GM12878 (cell line): ENCODE data around the gene RASSF8.

Experiments
- JUND ChIP-seq: IDR thresholded peaks from 2 replicates; pipeline ENCODE4 v1.6.1; 2012; ENCODE audit warnings: low read depth, mild to moderate bottlenecking, low read length, improper control_type of control experiment, moderate library complexity
- RBBP5 ChIP-seq: fragments of 200-600 bp; sonication (generic); conservative IDR thresholded peaks from 2 replicates; pipeline ENCODE4 v1.6.1; 2016
- TF ChIP-seq, protein P1 (sequence below), 3 experiments: IDR thresholded peaks in 2 of 3; conservative IDR thresholded peaks in 1 of 3; 2 replicates each; pipeline ENCODE4 v1.5.1; 2011; ENCODE audit warnings: low read depth in 3 of 3, low read length in 3 of 3, mild to moderate bottlenecking in 3 of 3, control low read depth in 2 of 3, moderate library complexity in 2 of 3, inconsistent platforms in 1 of 3, mixed read lengths in 1 of 3; ENCODE audit not compliant: control insufficient read depth in 2 of 3, insufficient read depth in 1 of 3; ENCODE audit errors: extremely low read depth in 1 of 3

DNA sequence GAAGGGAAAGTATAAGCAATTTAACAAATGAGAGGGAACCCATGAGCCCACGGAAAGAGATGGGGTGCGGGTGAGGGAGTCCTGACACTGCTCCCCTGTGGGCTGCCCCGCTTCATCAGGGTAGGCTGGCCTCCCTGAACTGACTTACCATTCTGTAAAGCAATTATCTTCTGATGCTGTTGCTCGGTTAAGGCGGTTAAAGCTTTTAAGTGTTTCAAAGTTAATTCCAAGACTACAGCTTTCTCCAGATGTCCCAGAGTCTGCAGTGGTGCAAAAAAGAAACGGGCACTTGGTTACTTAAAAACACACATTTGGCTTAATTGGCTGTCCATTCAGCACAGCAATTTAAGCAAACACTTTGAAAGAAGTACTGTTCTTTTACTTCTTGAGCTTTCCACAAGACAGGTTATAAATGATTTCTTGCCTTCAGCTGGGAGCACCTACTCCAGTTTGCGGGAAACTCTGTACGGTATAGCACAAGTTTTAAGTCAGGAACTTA is 165.0 kb downstream of the RASSF8 start:
- TF ChIP-seq RBBP5: no peak
- TF ChIP-seq JUND: no peak
- TF ChIP-seq, protein P1, sequence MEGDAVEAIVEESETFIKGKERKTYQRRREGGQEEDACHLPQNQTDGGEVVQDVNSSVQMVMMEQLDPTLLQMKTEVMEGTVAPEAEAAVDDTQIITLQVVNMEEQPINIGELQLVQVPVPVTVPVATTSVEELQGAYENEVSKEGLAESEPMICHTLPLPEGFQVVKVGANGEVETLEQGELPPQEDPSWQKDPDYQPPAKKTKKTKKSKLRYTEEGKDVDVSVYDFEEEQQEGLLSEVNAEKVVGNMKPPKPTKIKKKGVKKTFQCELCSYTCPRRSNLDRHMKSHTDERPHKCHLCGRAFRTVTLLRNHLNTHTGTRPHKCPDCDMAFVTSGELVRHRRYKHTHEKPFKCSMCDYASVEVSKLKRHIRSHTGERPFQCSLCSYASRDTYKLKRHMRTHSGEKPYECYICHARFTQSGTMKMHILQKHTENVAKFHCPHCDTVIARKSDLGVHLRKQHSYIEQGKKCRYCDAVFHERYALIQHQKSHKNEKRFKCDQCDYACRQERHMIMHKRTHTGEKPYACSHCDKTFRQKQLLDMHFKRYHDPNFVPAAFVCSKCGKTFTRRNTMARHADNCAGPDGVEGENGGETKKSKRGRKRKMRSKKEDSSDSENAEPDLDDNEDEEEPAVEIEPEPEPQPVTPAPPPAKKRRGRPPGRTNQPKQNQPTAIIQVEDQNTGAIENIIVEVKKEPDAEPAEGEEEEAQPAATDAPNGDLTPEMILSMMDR (IDR thresholded peaks at IDR 0.05 in 2 of 3, conservative IDR thresholded peaks at IDR 0.05 in 1 of 3; ENCODE audit: control insufficient read depth in 2 of 3, extremely low read depth in 1 of 3, insufficient read depth in 1 of 3, low read depth in 3 of 3, low read length in 3 of 3): no peak
